ENCODE results near the gene CHCHD1.
"Not testable (repeated sequence)": the region's sequence is repeated elsewhere in the genome, so short reads cannot be mapped to it uniquely, and the experiment has no call there.

CHCHD1 gene

DNA sequence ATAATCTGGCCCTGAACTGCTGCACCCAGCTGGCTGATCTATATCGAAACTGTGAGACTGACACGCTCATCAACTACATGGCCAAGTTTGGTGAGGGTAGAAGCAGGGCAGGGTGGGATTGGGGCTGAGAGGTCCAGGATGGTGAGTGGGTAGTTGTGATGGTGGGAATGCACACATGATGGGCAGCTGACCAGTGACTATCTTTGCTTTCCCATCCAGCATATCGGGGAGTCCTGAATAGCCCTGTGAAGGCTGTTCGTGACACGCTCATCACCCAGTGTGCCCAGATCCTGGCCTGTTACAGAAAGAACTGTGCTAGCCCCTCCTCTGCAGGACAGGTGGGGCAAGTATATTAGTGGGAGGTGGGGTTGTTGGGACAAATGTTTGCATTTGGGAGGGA, 12.5 kb upstream of the CHCHD1 start:
- DNase-seq = no peak

DNA sequence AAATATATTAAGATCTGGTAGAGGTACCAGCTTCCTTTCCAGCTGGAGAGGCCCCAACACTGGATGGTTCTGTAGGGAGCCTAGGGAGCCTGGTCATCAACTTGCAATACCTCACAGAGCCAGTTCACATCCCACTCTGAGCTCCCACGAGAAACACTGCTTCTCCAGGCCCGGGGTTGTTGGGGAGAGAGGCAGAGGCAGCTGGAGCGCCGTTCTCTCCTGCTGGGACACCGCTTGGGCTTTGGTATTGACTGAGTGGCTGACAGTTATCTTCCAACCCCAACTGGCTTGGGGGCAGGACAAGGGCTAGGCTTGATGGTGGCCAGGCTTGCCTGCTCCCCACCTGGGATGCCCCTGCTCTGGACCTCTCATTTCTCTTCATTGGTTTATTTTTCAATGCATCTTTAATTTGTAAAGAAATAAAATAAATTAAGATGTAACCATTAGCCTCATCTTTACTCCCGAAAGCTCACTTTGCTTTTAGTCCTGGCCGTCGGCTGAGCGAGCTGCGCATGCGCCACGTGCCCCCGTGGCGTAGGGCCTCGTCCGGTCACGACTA, 10.0 kb upstream of the CHCHD1 start:
- peak in 4 of 5 experiments; percentile 60 to 82 (median 67) for DNase-seq

DNA sequence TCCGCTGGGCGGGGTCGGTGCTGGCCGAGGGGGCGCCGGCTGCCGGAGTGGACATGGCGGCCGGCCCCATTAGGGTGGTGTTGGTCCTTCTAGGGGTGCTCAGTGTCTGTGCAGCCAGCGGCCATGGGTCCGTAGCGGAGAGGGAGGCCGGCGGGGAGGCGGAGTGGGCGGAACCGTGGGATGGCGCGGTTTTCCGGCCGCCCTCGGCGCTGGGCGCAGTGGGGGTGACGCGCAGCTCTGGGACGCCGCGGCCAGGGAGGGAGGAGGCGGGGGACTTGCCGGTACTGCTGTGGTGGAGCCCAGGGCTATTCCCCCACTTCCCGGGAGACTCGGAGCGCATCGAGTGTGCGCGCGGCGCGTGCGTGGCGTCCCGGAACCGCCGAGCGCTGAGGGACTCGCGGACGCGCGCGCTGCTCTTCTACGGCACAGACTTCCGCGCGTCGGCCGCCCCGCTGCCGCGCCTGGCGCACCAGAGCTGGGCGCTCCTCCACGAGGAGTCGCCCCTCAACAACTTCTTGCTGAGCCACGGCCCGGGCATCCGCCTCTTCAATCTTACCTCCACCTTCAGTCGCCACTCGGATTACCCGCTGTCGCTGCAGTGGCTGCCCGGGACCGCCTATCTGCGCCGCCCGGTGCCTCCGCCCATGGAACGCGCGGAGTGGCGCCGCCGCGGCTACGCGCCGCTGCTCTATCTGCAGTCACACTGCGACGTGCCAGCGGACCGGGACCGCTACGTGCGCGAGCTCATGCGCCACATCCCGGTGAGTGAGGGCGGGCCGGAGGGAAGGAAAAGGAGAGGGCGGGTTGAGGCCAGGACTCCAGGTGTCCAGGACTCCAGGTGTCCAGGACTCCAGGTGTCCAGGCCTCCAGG, 9.3 kb upstream of the CHCHD1 start:
- DNase-seq = peak; percentile 62 to 91 (median 74)

DNA sequence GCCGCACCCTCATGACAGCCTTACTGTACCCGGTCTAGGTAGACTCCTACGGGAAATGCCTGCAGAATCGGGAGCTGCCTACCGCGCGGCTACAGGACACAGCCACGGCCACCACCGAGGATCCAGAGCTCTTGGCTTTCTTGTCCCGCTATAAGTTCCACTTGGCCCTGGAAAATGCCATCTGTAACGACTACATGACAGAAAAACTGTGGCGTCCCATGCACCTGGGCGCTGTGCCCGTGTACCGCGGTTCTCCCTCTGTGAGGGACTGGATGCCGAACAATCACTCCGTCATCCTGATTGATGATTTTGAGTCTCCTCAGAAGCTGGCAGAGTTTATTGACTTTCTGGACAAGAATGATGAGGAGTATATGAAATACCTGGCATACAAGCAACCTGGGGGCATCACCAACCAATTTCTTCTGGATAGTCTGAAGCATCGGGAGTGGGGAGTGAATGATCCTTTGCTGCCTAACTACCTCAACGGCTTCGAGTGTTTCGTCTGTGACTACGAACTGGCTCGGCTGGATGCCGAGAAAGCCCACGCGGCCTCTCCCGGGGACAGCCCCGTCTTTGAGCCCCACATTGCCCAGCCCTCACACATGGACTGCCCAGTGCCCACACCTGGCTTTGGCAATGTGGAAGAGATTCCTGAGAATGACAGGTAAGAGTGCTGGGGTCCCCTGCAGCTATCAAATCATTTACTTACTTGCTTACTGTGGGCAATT, 8.5 kb upstream of the CHCHD1 start:
- peak in 1 of 5 experiments; percentile 26 for DNase-seq

DNA sequence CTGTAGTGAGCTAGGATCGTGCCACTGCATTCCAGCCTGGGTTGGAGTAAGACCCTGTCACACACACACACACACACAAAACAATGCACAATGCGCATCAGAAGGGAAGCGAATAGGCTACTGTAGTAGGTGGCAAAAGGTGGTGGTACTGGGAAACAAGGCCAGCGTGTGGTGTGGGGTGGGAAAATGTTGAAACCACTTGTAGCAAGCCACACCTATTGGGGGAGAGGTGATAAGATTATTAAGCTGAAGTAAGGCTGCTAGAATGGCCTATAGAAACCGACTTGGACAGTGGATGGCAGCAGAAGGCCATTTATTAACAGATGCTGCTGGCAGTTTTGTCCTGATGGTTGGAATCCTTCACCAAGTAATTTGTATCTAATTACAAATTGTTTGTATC, 7.2 kb upstream of the CHCHD1 start:
- DNase-seq = peak in 2 of 5 experiments; percentile 28 to 56

DNA sequence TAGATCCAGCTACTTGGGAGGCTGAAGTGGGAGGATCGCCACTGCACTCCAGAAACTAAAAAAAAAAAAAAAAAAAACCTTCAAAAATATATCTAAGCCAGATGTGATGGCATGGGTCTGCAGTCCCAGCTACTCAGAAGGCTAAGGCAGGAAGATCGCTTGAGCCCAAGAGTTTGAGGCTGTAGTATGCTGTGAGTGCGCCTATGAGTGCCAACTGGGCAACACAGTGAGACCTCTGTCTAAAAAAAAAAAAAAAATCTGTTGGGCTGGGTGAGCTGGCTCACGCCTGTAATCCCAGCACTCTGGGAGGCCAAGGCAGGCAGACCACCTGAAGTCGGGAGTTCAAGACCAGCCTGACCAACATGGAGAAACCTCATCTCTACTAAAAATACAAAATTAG, 2.8 kb upstream of the CHCHD1 start:
- DNase-seq = no peak

DNA sequence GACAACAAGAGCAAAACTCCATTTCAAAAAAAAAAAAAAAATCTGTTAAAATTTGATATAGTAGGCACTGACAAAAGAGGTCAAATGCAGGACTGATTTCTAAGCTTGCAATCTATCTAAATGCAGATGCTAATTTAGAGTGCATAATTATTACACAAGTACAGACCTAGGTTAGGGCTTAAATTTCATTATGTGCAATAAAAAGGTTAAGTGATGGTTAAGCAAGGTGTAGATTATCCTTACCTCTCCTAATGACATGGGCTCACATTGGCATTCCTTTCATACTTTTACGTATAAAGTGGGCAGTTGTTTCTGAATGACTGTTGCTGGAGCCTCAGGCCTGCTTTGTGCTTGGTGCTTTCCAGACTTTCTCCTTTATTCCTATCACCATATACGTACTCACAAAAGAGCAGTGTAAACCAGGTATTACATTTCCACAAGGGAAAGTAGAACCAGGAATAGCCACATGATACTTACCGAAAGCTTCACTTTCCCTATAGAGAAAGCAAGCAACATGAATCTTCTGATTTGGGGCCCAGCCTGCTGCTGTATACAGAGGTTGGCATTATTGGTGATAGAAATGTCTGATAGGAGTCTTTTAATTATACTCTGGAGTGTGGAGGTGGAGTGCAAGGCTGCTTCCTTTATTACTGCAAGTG, 2.2 kb upstream of the CHCHD1 start:
- peak in 1 of 5 experiments; percentile 31 for DNase-seq

DNA sequence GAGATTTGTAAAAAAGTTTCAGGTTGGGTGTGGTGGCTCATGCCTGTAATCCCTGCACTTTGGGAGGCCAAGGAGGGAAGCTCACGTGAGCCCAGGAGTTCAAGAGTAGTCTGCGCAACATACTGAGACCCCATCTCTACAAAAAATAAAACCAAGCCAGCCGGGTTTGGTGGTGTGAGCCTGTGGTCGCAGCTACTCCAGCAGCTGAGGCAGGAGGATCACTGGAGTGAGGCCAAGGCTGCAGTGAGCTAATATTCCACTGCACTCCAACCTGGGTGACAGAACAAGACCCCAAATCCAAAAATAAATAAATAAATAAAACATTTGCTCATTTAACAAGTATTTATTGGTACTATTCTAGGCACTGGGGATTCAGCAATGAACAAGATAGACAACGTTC, 1.5 kb upstream of the CHCHD1 start:
- no peak for DNase-seq

DNA sequence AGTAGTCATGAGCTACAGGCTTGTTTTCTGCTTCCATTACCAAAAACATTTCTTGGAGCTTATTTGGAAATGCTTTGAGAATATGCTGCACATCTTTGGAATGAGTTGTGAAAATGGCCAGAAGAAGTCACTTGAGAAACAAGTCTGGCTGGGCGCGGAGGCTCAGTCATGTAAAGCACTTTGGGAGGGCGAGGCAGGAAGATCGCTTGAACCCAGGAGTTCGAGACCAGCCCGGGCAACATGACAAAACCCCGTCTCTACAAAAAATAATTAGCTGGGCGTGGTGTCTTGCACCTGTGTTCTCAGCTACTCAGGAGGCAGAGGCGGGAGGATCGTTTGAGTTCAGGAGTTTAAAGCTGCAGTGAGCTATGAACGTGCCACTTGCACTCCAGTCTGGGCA, 882 bp upstream of the CHCHD1 start:
- DNase-seq = peak in 1 of 5 experiments; percentile 41

DNA sequence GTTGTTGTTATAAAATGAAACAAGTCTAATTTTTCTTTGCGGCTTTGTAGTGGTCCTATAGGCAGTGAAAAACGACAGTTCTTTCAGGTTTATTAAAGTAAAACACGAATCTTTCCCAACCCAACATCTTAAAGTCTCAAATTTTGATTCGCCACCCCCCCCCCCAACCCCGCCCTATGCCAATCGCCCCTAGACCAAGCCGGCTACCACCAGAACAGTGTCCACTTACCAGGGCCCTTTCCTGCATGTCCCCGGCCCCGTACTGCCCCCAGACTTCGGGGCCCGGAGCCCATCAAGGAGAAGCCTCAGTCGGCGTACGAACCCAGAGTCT, 335 bp upstream of the CHCHD1 start:
- no peak for DNase-seq

DNA sequence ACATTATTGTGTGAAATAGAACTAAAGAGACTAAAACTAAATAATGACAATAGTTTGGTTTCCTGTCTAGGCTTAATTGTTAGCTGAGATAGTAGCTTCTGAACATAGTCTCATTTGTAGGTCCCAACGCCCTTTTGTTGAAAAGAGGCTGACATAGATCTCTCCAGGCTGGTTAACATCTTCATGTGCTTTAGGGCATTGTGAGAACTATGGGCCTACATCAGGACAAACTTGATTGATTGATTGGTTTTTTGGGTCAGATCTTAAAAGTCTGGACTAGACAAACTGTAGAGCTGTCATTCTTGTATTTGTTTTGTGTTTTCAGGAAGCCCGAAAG, 869 bp downstream of the CHCHD1 start:
- DNase-seq = no peak

DNA sequence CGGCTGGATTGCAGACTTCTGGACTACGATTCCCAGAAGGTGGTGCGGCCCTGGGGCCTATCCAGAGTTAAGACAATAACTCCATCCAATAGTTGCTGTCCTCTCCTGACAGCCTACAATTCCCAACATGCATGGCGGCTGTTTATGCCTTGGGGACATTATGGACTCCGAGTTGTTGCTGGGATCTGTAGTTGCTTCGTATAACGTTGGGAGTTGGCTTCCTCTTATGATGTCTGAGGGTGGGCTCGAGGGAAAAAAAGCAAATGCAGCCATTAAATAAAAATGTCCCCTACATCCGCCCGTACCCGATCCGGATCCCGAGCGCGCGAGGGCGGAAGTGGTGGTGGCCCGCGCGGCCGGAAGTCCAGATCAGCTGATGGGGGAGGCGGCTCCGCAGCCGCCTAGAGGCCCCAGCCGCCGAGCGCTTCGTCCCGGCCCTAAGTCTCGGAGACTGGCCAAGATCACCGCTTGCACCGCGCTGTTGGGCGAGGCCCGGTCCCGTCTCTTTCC, 3.4 kb downstream of the CHCHD1 start, which contains the start of gene ZSWIM8:
Gene ZSWIM8 (plus strand): TSS at position 396 of the 510 bp plus-strand sequence. CDS start 273 bp downstream, outside the sequence.
- DNase-seq = peak; percentile 71 to 96 (median 81)

DNA sequence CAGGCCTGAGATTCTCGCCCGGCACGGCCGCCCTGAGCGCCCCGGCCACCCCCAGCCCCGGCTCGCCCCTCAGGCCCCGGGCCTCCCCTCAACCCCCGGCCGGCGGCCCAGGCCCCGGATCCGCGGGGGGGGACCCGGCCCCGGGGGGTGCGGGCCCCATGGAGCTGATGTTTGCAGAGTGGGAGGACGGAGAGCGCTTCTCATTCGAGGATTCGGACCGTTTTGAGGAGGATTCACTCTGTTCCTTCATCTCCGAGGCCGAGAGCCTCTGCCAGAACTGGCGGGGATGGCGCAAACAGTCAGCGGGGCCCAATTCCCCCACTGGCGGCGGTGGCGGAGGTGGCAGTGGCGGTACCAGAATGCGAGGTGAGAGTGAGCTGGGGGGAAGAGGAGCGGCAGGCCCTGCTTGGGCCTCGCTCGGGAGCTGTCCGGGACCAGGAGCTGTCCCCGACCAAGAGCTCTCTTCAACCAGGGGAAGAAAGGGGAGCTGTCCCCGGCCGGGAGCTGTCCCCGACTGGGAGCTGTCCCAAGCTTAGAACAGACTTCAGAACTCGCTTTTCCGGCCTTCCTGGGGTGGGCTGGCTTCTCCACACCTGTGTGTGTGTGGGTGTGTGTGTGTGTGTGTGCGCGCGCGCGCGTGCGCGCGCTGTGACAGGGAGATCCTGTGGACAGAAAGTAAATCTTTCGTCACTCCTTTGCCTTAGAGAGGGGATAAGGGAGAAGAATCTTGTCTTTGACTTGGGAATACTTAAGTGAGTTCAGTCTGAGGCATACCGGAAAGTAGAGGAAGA, 4.1 kb downstream of the CHCHD1 start:
- peak in 4 of 5 experiments; percentile 17 to 66 (median 42) for DNase-seq

DNA sequence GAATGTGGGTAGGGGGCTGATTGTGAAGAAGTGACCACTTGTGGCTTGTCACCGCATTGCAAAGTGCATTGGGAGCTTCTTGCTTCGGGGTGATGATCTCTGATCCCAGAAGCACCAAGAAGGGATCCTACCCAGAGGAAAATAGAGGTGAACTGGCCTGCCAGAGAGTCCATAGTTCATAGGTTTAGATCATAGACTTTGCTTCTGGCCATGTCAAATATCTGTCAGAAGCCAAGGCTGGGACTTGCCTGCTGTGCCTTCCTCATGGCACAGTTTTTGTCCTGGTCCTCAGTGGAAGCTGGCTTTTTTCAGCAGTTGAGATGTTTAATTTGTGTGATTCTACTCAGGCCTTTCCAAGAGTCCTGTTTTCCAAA, 4.7 kb downstream of the CHCHD1 start:
- no peak for DNase-seq

DNA sequence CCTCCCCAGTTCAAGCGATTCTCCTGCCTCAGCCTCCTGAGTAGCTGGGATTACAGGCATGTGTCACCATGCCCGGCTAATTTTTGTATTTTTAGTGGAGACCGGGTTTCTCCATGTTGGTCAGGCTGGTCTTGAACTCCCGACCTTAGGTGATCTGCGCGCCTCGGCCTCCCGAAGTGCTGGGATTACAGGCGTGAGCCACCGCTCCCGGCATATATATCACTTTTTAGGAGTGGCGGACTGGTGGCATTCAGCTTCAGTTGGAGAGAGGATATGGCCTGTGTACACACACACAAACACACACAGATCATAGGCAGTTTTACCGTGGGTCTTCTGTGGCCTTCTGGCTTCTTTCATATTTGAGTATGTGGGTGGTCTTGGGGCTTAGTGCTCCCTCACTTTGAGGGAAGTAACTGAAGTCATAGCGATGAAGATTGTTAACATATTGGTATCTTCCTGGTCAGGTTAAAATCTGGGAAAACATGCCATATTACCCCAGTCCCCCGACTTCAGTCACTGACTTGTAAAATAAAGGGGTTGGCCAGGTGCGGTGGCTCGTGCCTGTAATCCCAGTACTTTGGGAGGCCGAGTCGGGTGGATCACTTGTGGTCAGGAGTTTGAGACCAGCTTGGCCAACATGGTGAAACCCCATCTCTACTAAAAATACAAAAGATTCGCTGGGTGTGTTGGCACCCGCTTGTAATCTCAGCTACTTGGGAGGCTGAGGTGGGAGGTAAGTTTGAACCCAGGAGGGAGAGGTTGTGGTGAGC, 5.4 kb downstream of the CHCHD1 start:
- DNase-seq = not testable (repeated sequence)

DNA sequence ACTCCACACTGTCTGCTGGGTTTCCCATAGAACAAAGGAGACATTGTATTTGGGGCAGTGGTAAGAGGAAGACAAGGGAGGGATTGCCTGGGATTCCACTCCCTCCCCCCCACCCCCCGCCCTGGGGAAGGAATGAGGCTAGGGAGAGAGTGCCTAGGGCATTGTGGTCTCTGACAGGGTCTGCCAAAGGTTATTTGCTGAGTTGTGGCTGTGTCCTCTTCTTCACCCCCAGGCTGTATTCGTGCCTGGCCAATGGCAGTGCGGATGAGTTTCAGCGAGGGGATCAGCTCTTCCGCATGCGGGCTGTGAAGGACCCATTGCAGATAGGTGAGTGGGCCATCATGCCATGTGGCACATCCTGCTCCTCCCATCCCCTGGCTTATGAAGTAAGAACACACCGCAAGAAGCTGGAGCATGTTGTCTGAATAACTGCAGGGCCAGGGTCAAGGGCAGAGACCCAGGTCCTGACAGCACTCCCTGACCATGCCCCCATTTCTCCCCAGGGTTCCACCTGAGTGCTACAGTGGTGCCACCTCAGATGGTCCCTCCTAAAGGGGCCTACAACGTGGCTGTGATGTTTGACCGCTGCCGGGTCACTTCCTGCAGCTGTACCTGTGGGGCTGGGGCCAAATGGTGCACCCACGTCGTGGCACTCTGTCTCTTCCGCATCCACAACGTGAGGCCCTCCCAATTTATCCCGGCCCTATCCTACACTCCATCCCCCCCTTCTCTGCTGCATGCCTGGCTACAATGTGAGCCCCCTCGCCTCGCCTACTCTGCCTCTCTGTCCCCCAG, 7.2 kb downstream of the CHCHD1 start:
- no peak for DNase-seq

DNA sequence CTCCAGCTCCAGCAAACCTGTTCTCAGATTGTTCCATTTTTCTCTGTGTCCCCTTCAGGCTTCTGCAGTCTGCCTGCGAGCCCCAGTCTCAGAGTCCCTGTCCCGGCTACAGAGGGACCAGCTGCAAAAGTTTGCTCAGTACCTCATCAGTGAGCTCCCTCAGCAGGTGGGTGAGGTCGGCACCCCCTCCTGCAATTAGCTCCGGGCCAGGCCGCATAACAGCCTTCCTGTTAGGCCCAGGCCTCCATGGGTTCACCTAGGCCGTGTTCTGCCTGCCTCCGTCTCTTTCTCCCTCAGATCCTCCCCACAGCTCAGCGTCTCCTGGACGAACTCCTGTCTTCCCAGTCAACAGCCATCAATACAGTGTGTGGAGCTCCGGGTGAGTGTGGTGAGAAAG, 7.8 kb downstream of the CHCHD1 start:
- no peak for DNase-seq

DNA sequence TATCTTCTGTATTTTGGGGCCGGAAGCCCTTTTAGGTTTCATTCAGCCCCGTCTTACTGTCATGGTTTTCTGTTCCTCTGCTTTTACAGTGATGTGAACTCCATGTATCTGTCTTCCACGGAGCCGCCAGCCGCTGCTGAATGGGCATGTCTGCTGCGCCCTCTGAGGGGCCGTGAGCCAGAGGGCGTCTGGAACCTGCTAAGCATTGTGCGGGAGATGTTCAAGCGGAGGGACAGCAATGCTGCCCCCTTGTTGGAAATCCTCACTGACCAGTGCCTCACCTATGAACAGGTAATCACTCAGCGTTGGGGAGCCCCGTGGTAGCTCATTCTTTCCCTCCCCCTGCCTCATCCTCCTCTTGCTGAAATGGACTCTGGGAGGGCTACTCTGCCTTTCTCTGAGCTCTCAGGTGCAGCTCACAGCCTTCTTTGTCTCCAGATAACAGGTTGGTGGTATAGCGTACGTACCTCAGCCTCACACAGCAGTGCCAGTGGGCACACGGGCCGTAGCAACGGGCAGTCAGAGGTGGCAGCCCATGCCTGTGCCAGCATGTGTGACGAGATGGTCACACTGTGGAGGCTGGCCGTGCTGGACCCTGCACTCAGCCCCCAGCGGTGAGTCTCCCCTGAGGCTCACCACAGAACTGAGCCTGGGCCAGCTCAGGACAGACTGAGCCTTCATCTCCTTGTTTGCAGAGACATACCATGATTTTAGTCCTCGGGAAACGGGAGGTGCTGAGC, 9.2 kb downstream of the CHCHD1 start:
- DNase-seq = no peak

DNA sequence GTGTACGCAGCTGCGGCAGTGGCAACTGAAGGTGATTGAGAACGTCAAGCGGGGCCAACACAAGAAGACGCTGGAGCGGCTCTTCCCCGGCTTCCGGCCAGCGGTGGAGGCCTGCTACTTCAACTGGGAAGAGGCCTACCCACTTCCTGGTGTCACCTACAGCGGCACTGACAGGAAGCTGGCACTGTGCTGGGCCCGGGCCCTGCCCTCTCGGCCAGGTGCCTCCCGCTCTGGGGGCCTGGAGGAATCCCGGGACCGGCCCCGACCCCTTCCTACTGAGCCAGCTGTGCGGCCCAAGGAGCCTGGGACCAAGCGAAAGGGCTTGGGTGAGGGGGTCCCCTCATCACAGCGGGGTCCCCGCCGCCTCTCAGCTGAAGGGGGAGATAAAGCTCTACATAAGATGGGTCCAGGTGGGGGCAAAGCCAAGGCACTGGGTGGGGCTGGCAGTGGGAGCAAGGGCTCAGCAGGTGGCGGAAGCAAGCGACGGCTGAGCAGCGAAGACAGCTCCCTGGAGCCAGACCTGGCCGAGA, 10.1 kb downstream of the CHCHD1 start:
- no peak for DNase-seq

DNA sequence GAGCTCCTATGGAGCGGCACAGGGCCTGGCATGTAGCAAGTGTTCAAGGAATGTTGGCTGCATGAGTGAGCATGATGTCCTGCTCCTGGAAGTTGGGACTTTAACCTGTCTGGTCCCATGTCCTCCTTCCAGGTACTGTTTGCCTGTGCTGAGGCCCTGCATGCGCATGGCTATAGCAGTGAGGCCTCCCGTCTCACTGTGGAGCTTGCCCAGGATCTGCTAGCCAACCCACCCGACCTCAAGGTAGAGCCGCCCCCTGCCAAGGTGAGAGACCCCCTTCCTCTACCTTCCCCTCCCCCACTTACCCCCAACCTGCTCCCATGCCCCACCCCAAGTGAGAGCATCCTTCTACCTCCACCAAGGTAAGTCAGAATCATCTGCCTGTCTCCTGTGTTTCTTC, 11.6 kb downstream of the CHCHD1 start:
- no peak for DNase-seq
